GM11168 (cell line): Measurements from ENCODE around the gene ADGRG1.

Experiments
- in situ Hi-C: fragments of 300-500 bp; cut with MboI; formaldehyde crosslinking; loops from one replicate; pipeline ENCODE4 v1.12.0; 2022; ENCODE audit warnings: low sequenced_read_pairs; ENCODE audit not compliant: unreplicated experiment

Gene ADGRG1

GRCh38 chr16:57630931-57631845 is 2.8 kb downstream of the ADGRG1 start:
- in situ Hi-C loops: no loop called here

GRCh38 chr16:57632568-57632967 is 4.1 kb downstream of the ADGRG1 start:
- in situ Hi-C loops: no loop called here

- in situ Hi-C loops: no loop called here
Measured at GRCh38 chr16:57633383-57634064, 5.1 kb downstream of the ADGRG1 start.

GRCh38 chr16:57634171-57634570 is 5.7 kb downstream of the ADGRG1 start:
- in situ Hi-C loops: no loop called here

GRCh38 chr16:57635266-57636097 is 7.1 kb downstream of the ADGRG1 start:
- in situ Hi-C loops: no loop called here

GRCh38 chr16:57636184-57636583 is 7.8 kb downstream of the ADGRG1 start:
- in situ Hi-C loops: no loop called here

GRCh38 chr16:57637020-57637419 is 8.6 kb downstream of the ADGRG1 start:
- in situ Hi-C loops: no loop called here

GRCh38 chr16:57637424-57637823 is 9.0 kb downstream of the ADGRG1 start:
- in situ Hi-C loops: no loop called here

- in situ Hi-C loops: no loop called here
Measured at GRCh38 chr16:57637965-57638364, 9.5 kb downstream of the ADGRG1 start.

GRCh38 chr16:57638381-57638780 is 10.0 kb downstream of the ADGRG1 start:
- in situ Hi-C loops: no loop called here

- in situ Hi-C loops: no loop called here
Measured at GRCh38 chr16:57639172-57639887, 10.9 kb downstream of the ADGRG1 start.

- in situ Hi-C loops: loop anchor here (10.0 kb wide), 1 partner anchor 55 kb away; no protein-coding TSS in a partner anchor
Measured at GRCh38 chr16:57640185-57640584, 11.8 kb downstream of the ADGRG1 start.

- in situ Hi-C loops: loop anchor here (10.0 kb wide), 1 partner anchor 56 kb away; no protein-coding TSS in a partner anchor
Measured at GRCh38 chr16:57640612-57641011, 12.2 kb downstream of the ADGRG1 start.

GRCh38 chr16:57642160-57643135 is 14.0 kb downstream of the ADGRG1 start:
- in situ Hi-C loops: loop anchor here (10.0 kb wide), 1 partner anchor 58 kb away; no protein-coding TSS in a partner anchor

- in situ Hi-C loops: loop anchor here (10.0 kb wide), 1 partner anchor 59 kb away; no protein-coding TSS in a partner anchor
Measured at GRCh38 chr16:57643147-57643874, 14.9 kb downstream of the ADGRG1 start.

- in situ Hi-C loops: loop anchor here (10.0 kb wide), 1 partner anchor 59 kb away; no protein-coding TSS in a partner anchor
Measured at GRCh38 chr16:57643910-57644309, 15.5 kb downstream of the ADGRG1 start.

GRCh38 chr16:57644383-57645014 is 16.1 kb downstream of the ADGRG1 start:
- in situ Hi-C loops: loop anchor here (10.0 kb wide), 1 partner anchor 60 kb away; no protein-coding TSS in a partner anchor
